Measurements from ENCODE around the gene BICD1. TPM values are rescaled to one million over a fixed set of nuclear protein-coding genes. Genes with fewer than 3 reads are reported as not detected.

BICD1 gene
- 10 to 100 TPM; 15.1 to 18.4 TPM for total RNA-seq

GRCh38 chr12:32106517-32107358, at the start of gene BICD1:
Gene BICD1 (plus strand): TSS chr12:32106847. CDS start chr12:32107332, 485 bp downstream.
- DNase-seq (ENCODE audit: low spot score in 2 of 2) (peak; percentile 76 to 77), ATAC-seq (peak; percentile 82 to 89)
- peaks cover 0 to 15% of the 10 kb centered on the region in 2 donors for H3K36me3 Mint-ChIP-seq
- peak within 1 kb of the TSS; percentile 90 to 98 for H3K27ac Mint-ChIP-seq
- no peaks in the 10 kb centered on the region for H3K9me3 Mint-ChIP-seq

- H3K36me3 Mint-ChIP-seq = no peaks in the 10 kb centered on the region
- H3K27ac Mint-ChIP-seq = no peak overlapping the region
- no peaks in the 10 kb centered on the region for H3K9me3 Mint-ChIP-seq
- no peak for DNase-seq (ENCODE audit: low spot score in 2 of 2)
- no peak for ATAC-seq
Observed at GRCh38 chr12:32061033-32061432, 45.6 kb upstream of the BICD1 start.

- Mint-ChIP-seq H3K9me3 (no peaks in the 10 kb centered on the region), H3K27ac (peak overlapping the region in 1 of 2 donors; percentile 36), H3K36me3 (no peaks in the 10 kb centered on the region)
- DNase-seq (ENCODE audit: low spot score in 2 of 2) = no peak
- ATAC-seq = no peak
Observed at GRCh38 chr12:32062881-32063280, 43.8 kb upstream of the BICD1 start.

GRCh38 chr12:32063796-32064195, 42.9 kb upstream of the BICD1 start:
- DNase-seq (ENCODE audit: low spot score in 2 of 2) (no peak), ATAC-seq (no peak)
- Mint-ChIP-seq H3K36me3 (no peaks in the 10 kb centered on the region), H3K27ac (peak overlapping the region in 1 of 2 donors; percentile 45), H3K9me3 (no peaks in the 10 kb centered on the region)

- no peaks in the 10 kb centered on the region for H3K9me3 Mint-ChIP-seq
- no peaks in the 10 kb centered on the region for H3K36me3 Mint-ChIP-seq
- H3K27ac Mint-ChIP-seq = no peak overlapping the region
- ATAC-seq = no peak
- no peak for DNase-seq (ENCODE audit: low spot score in 2 of 2)
Observed at GRCh38 chr12:32066206-32066605, 40.4 kb upstream of the BICD1 start.

- DNase-seq (ENCODE audit: low spot score in 2 of 2) = no peak
- H3K27ac Mint-ChIP-seq = no peak overlapping the region
- ATAC-seq = no peak
- no peaks in the 10 kb centered on the region for H3K9me3 Mint-ChIP-seq
- no peaks in the 10 kb centered on the region for H3K36me3 Mint-ChIP-seq
Observed at GRCh38 chr12:32069071-32069470, 37.6 kb upstream of the BICD1 start.

- H3K27ac Mint-ChIP-seq = no peak overlapping the region
- no peaks in the 10 kb centered on the region for H3K9me3 Mint-ChIP-seq
- DNase-seq (ENCODE audit: low spot score in 2 of 2) (no peak), ATAC-seq (no peak)
- H3K36me3 Mint-ChIP-seq = no peaks in the 10 kb centered on the region
Observed at GRCh38 chr12:32069731-32070130, 36.9 kb upstream of the BICD1 start.

- Mint-ChIP-seq H3K9me3 (no peaks in the 10 kb centered on the region), H3K27ac (no peak overlapping the region), H3K36me3 (no peaks in the 10 kb centered on the region)
- no peak for DNase-seq (ENCODE audit: low spot score in 2 of 2)
- ATAC-seq = no peak
Observed at GRCh38 chr12:32070370-32070769, 36.3 kb upstream of the BICD1 start.

GRCh38 chr12:32072102-32072501, 34.5 kb upstream of the BICD1 start:
- DNase-seq (ENCODE audit: low spot score in 2 of 2) = no peak
- Mint-ChIP-seq H3K9me3 (no peaks in the 10 kb centered on the region), H3K36me3 (no peaks in the 10 kb centered on the region), H3K27ac (no peak overlapping the region)
- no peak for ATAC-seq

- DNase-seq (ENCODE audit: low spot score in 2 of 2) (no peak), ATAC-seq (no peak)
- no peak overlapping the region for H3K27ac Mint-ChIP-seq
- no peaks in the 10 kb centered on the region for H3K9me3 Mint-ChIP-seq
- H3K36me3 Mint-ChIP-seq = no peaks in the 10 kb centered on the region
Observed at GRCh38 chr12:32074432-32074831, 32.2 kb upstream of the BICD1 start.

GRCh38 chr12:32076941-32077340, 29.7 kb upstream of the BICD1 start:
- H3K36me3 Mint-ChIP-seq = no peaks in the 10 kb centered on the region
- H3K9me3 Mint-ChIP-seq = no peaks in the 10 kb centered on the region
- no peak for DNase-seq (ENCODE audit: low spot score in 2 of 2)
- H3K27ac Mint-ChIP-seq = no peak overlapping the region
- ATAC-seq = no peak

GRCh38 chr12:32080435-32080834, 26.2 kb upstream of the BICD1 start:
- no peak for ATAC-seq
- no peak for DNase-seq (ENCODE audit: low spot score in 2 of 2)
- Mint-ChIP-seq H3K27ac (no peak overlapping the region), H3K9me3 (no peaks in the 10 kb centered on the region), H3K36me3 (no peaks in the 10 kb centered on the region)

- Mint-ChIP-seq H3K9me3 (no peaks in the 10 kb centered on the region), H3K27ac (no peak overlapping the region), H3K36me3 (no peaks in the 10 kb centered on the region)
- ATAC-seq (no peak), DNase-seq (ENCODE audit: low spot score in 2 of 2) (no peak)
Observed at GRCh38 chr12:32083489-32083888, 23.2 kb upstream of the BICD1 start.

- H3K9me3 Mint-ChIP-seq = no peaks in the 10 kb centered on the region
- DNase-seq (ENCODE audit: low spot score in 2 of 2) (no peak), ATAC-seq (no peak)
- no peaks in the 10 kb centered on the region for H3K36me3 Mint-ChIP-seq
- H3K27ac Mint-ChIP-seq = no peak overlapping the region
Observed at GRCh38 chr12:32084017-32084688, 22.5 kb upstream of the BICD1 start.

- Mint-ChIP-seq H3K27ac (no peak overlapping the region), H3K36me3 (no peaks in the 10 kb centered on the region), H3K9me3 (no peaks in the 10 kb centered on the region)
- ATAC-seq (no peak), DNase-seq (ENCODE audit: low spot score in 2 of 2) (no peak)
Observed at GRCh38 chr12:32084753-32085152, 21.9 kb upstream of the BICD1 start.

GRCh38 chr12:32087306-32087705, 19.3 kb upstream of the BICD1 start:
- DNase-seq (ENCODE audit: low spot score in 2 of 2) (no peak), ATAC-seq (no peak)
- Mint-ChIP-seq H3K9me3 (no peaks in the 10 kb centered on the region), H3K27ac (no peak overlapping the region), H3K36me3 (no peaks in the 10 kb centered on the region)

GRCh38 chr12:32089156-32089555, 17.5 kb upstream of the BICD1 start:
- no peak overlapping the region for H3K27ac Mint-ChIP-seq
- H3K36me3 Mint-ChIP-seq = no peaks in the 10 kb centered on the region
- no peak for DNase-seq (ENCODE audit: low spot score in 2 of 2)
- no peak for ATAC-seq
- no peaks in the 10 kb centered on the region for H3K9me3 Mint-ChIP-seq

- no peaks in the 10 kb centered on the region for H3K9me3 Mint-ChIP-seq
- H3K36me3 Mint-ChIP-seq = no peaks in the 10 kb centered on the region
- ATAC-seq (no peak), DNase-seq (ENCODE audit: low spot score in 2 of 2) (no peak)
- no peak overlapping the region for H3K27ac Mint-ChIP-seq
Observed at GRCh38 chr12:32089586-32089985, 17.1 kb upstream of the BICD1 start.

Data from activated naive CD4-positive, alpha-beta T cell treated with anti-CD3 and anti-CD28 coated beads, Interleukin-2, amount 50 U/mL, for 72 hours (primary cell).